GM12873 (cell line): Measurements from ENCODE around the gene SLC46A3.

ENCODE experiments used
- CTCF ChIP-seq: IDR thresholded peaks from 2 replicates; pipeline ENCODE4 v1.5.1; 2012; ENCODE audit warnings: low read depth, mild to moderate bottlenecking, moderate library complexity, low read length, control low read depth; ENCODE audit not compliant: insufficient read depth; ENCODE audit errors: missing control alignments

The SLC46A3 gene

DNA sequence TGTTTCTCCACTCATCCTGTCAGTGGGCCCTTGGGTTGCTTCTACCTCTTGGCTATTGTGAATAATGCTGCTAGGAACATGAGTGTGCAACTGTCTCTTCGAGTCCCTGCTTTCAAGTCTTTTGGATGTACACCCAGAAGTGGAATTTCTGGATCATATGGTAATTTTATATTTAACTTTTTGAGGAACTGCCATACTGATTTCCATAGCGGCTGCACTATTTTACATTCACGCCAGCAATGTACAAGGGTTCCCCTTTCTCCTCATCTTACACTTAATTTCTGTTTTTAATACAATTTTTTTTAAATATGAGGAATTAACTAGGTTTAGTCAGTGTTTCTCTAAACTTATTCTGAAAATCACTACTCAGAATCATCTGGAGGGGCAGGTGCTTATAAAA, 24.2 kb upstream of the SLC46A3 start:
- no peak for TF ChIP-seq CTCF

DNA sequence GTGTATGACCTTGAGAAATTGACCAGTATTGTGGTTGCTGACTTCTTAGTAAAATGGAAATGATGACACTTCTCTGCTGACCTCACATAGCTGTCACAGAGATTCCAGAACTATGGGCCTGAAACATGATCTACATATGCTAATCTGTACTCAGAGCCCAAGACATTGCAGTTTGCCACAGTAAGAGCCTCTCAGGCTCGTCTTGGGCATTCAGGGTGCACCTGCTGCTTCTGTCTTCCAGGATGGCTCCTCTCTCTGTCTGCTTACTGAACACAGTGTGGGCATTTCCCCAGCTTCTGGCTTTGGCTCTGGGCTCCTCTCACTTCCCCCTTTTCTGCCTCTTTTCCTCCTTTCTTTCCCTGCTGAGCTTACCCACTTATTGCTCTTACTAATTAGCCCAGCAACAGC, 22.3 kb upstream of the SLC46A3 start:
- no peak for TF ChIP-seq CTCF

- no peak for TF ChIP-seq CTCF
These were observed 20.6 kb upstream of the SLC46A3 start for GRCh38 chr13:28739376-28739775.

- TF ChIP-seq CTCF, result no peak
These were observed 16.8 kb upstream of the SLC46A3 start for GRCh38 chr13:28735481-28736029.

DNA sequence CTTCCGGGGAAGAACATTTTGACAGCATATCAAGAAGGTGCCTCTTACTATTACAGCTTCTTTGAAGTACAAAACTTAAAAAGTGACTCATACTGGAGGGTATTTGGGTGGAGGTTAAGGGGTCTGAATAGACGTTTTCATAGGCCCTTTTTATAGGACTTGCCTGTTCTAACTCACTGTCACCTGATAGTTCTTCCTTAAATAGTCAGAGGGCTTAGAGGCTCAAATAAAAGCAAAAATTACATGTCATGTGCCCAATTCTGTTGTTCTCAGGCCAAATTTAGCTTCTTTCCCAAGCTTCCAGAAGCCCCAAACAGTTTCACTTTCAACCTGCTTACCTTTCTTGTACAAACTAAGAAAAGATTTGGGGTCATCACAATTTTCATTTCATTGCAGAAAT, 16.1 kb upstream of the SLC46A3 start:
- no peak for TF ChIP-seq CTCF

DNA sequence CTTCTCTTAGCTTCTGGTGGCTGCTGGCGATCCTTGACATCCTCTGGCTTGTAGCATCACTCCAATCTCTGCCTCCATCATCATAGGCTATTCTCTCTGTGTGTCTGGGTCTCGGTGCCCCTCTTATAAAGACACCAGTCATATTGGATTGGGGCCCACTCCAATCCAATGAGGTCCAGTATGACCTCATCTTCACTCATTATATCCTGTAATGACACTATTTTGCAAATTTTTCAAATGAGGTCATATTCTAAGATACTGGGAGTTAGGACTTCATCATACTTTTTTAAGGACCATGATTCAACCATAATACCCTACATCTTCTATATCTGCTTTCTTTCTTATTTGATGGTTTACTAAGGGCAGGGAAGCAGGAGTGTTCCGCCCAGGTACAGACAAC, 12.0 kb upstream of the SLC46A3 start:
- no peak for TF ChIP-seq CTCF

GRCh38 chr13:28729541-28729940, 10.8 kb upstream of the SLC46A3 start:
- TF ChIP-seq CTCF, result no peak
